ENCODE data around the gene PUS7L.
"Not testable (repeated sequence)": the region's sequence is repeated elsewhere in the genome, so short reads cannot be mapped to it uniquely, and the experiment has no call there.

PUS7L gene

GRCh38 chr12:43701194-43701593 is 57.4 kb downstream of the PUS7L start:
- H3K4me3 ChIP-seq (ENCODE audit: low read length in 2 of 2); H4K8ac ChIP-seq (ENCODE audit: low read depth, low read length); H3K79me1 ChIP-seq (ENCODE audit: low read depth, low read length); H3K4ac ChIP-seq (ENCODE audit: low read length); H3K36me3 ChIP-seq (replicated peaks in 1 of 2; ENCODE audit: control insufficient read depth in 2 of 2, insufficient read depth in 2 of 2, low read length in 2 of 2); DNase-seq (ENCODE audit: low spot score); H3K27me3 ChIP-seq (ENCODE audit: control insufficient read depth in 3 of 3, insufficient read depth in 3 of 3, low read depth in 1 of 3, low read length in 3 of 3); H2AFZ ChIP-seq (ENCODE audit: low read length); H2BK120ac ChIP-seq (ENCODE audit: low read depth, low read length); H3K4me2 ChIP-seq (ENCODE audit: insufficient read depth, low read length, poor library complexity, severe bottlenecking); H2BK5ac ChIP-seq (ENCODE audit: low read length); H3K9ac ChIP-seq (ENCODE audit: low read depth, low read length, poor library complexity); H3K14ac ChIP-seq (ENCODE audit: low read length); H3K27ac ChIP-seq (replicated peaks; ENCODE audit: low read length); H3K23ac ChIP-seq (ENCODE audit: low read depth, low read length, poor library complexity); H2BK12ac ChIP-seq (ENCODE audit: low read length); H4K91ac ChIP-seq (ENCODE audit: low read depth, low read length, poor library complexity); H3K9me3 ChIP-seq (replicated peaks in 1 of 2; ENCODE audit: control insufficient read depth in 2 of 2, insufficient read depth in 1 of 2, low read depth in 1 of 2, low read length in 2 of 2); H3K18ac ChIP-seq (ENCODE audit: low read length); H2BK15ac ChIP-seq (ENCODE audit: low read length); H3K4me1 ChIP-seq (ENCODE audit: control insufficient read depth in 2 of 2, insufficient read depth in 1 of 2, low read depth in 1 of 2, low read length in 2 of 2); H2AK5ac ChIP-seq (ENCODE audit: low read depth, low read length): not testable (repeated sequence)
- no CpG with 5 or more reads among the region's 1 CpG for WGBS, 2 donors (ENCODE audit: extremely low coverage in 2 of 2, insufficient read length in 2 of 2, insufficient replicate concordance in 1 of 2)

GRCh38 chr12:43696154-43696553 is 62.4 kb downstream of the PUS7L start:
- no peaks in the 10 kb centered on the region for H3K36me3 ChIP-seq (replicated peaks in 1 of 2; ENCODE audit: control insufficient read depth in 2 of 2, insufficient read depth in 2 of 2, low read length in 2 of 2)
- H3K14ac ChIP-seq (ENCODE audit: low read length): no peak overlapping the region
- no peak overlapping the region for H2BK12ac ChIP-seq (ENCODE audit: low read length)
- peaks cover 0 to 2% (median 0%) of the 10 kb centered on the region in 3 experiments for H3K27me3 ChIP-seq (ENCODE audit: control insufficient read depth in 3 of 3, insufficient read depth in 3 of 3, low read depth in 1 of 3, low read length in 3 of 3)
- WGBS, 2 donors (ENCODE audit: extremely low coverage in 2 of 2, insufficient read length in 2 of 2, insufficient replicate concordance in 1 of 2): no CpG with 5 or more reads among the region's 3 CpGs
- H3K79me1 ChIP-seq (ENCODE audit: low read depth, low read length): no peaks in the 10 kb centered on the region
- H3K4me3 ChIP-seq (ENCODE audit: low read length in 2 of 2): no peak overlapping the region
- H2BK15ac ChIP-seq (ENCODE audit: low read length): no peak overlapping the region
- no peak overlapping the region for H2BK120ac ChIP-seq (ENCODE audit: low read depth, low read length)
- no peak overlapping the region for H2AK5ac ChIP-seq (ENCODE audit: low read depth, low read length)
- H3K27ac ChIP-seq (replicated peaks; ENCODE audit: low read length): no peak overlapping the region
- H2BK5ac ChIP-seq (ENCODE audit: low read length): no peak overlapping the region
- H3K9me3 ChIP-seq (replicated peaks in 1 of 2; ENCODE audit: control insufficient read depth in 2 of 2, insufficient read depth in 1 of 2, low read depth in 1 of 2, low read length in 2 of 2): no peaks in the 10 kb centered on the region
- DNase-seq (ENCODE audit: low spot score): no peak
- no peak overlapping the region for H3K18ac ChIP-seq (ENCODE audit: low read length)
- H3K4ac ChIP-seq (ENCODE audit: low read length): no peak overlapping the region
- H3K9ac ChIP-seq (ENCODE audit: low read depth, low read length, poor library complexity): no peak overlapping the region
- H4K8ac ChIP-seq (ENCODE audit: low read depth, low read length): no peak overlapping the region
- H3K4me2 ChIP-seq (ENCODE audit: insufficient read depth, low read length, poor library complexity, severe bottlenecking): no peak overlapping the region
- no peaks in the 10 kb centered on the region for H3K4me1 ChIP-seq (ENCODE audit: control insufficient read depth in 2 of 2, insufficient read depth in 1 of 2, low read depth in 1 of 2, low read length in 2 of 2)
- H3K23ac ChIP-seq (ENCODE audit: low read depth, low read length, poor library complexity): no peak overlapping the region
- no peak overlapping the region for H4K91ac ChIP-seq (ENCODE audit: low read depth, low read length, poor library complexity)
- H2AFZ ChIP-seq (ENCODE audit: low read length): no peak overlapping the region

GRCh38 chr12:43694879-43695278 is 63.7 kb downstream of the PUS7L start:
- Histone ChIP-seq H3K27ac (replicated peaks; ENCODE audit: low read length) (no peak overlapping the region), H2AFZ (ENCODE audit: low read length) (no peak overlapping the region), H3K27me3 (ENCODE audit: control insufficient read depth in 3 of 3, insufficient read depth in 3 of 3, low read depth in 1 of 3, low read length in 3 of 3) (peaks cover 0 to 2% (median 0%) of the 10 kb centered on the region in 3 experiments), H3K4me2 (ENCODE audit: insufficient read depth, low read length, poor library complexity, severe bottlenecking) (no peak overlapping the region), H4K91ac (ENCODE audit: low read depth, low read length, poor library complexity) (no peak overlapping the region), H2BK5ac (ENCODE audit: low read length) (no peak overlapping the region), H3K9me3 (replicated peaks in 1 of 2; ENCODE audit: control insufficient read depth in 2 of 2, insufficient read depth in 1 of 2, low read depth in 1 of 2, low read length in 2 of 2) (no peaks in the 10 kb centered on the region), H2AK5ac (ENCODE audit: low read depth, low read length) (no peak overlapping the region), H2BK15ac (ENCODE audit: low read length) (no peak overlapping the region), H3K79me1 (ENCODE audit: low read depth, low read length) (no peaks in the 10 kb centered on the region), H3K36me3 (replicated peaks in 1 of 2; ENCODE audit: control insufficient read depth in 2 of 2, insufficient read depth in 2 of 2, low read length in 2 of 2) (no peaks in the 10 kb centered on the region), H3K4me3 (ENCODE audit: low read length in 2 of 2) (no peak overlapping the region), H3K9ac (ENCODE audit: low read depth, low read length, poor library complexity) (no peak overlapping the region), H3K23ac (ENCODE audit: low read depth, low read length, poor library complexity) (no peak overlapping the region), H3K14ac (ENCODE audit: low read length) (no peak overlapping the region), H4K8ac (ENCODE audit: low read depth, low read length) (no peak overlapping the region), H2BK12ac (ENCODE audit: low read length) (no peak overlapping the region), H3K18ac (ENCODE audit: low read length) (no peak overlapping the region), H3K4me1 (ENCODE audit: control insufficient read depth in 2 of 2, insufficient read depth in 1 of 2, low read depth in 1 of 2, low read length in 2 of 2) (no peaks in the 10 kb centered on the region), H2BK120ac (ENCODE audit: low read depth, low read length) (no peak overlapping the region), H3K4ac (ENCODE audit: low read length) (no peak overlapping the region)
- no peak for DNase-seq (ENCODE audit: low spot score)
- no CpG with 5 or more reads among the region's 1 CpG for WGBS, 2 donors (ENCODE audit: extremely low coverage in 2 of 2, insufficient read length in 2 of 2, insufficient replicate concordance in 1 of 2)

- H3K27ac ChIP-seq (replicated peaks; ENCODE audit: low read length): no peak overlapping the region
- no peaks in the 10 kb centered on the region for H3K4me1 ChIP-seq (ENCODE audit: control insufficient read depth in 2 of 2, insufficient read depth in 1 of 2, low read depth in 1 of 2, low read length in 2 of 2)
- H4K91ac ChIP-seq (ENCODE audit: low read depth, low read length, poor library complexity): no peak overlapping the region
- no peak overlapping the region for H4K8ac ChIP-seq (ENCODE audit: low read depth, low read length)
- no peaks in the 10 kb centered on the region for H3K79me1 ChIP-seq (ENCODE audit: low read depth, low read length)
- DNase-seq (ENCODE audit: low spot score): no peak
- H3K4me2 ChIP-seq (ENCODE audit: insufficient read depth, low read length, poor library complexity, severe bottlenecking): no peak overlapping the region
- no peak overlapping the region for H2BK5ac ChIP-seq (ENCODE audit: low read length)
- no CpG with 5 or more reads among the region's 1 CpG for WGBS, 2 donors (ENCODE audit: extremely low coverage in 2 of 2, insufficient read length in 2 of 2, insufficient replicate concordance in 1 of 2)
- H3K18ac ChIP-seq (ENCODE audit: low read length): no peak overlapping the region
- no peak overlapping the region for H3K14ac ChIP-seq (ENCODE audit: low read length)
- no peaks in the 10 kb centered on the region for H3K9me3 ChIP-seq (replicated peaks in 1 of 2; ENCODE audit: control insufficient read depth in 2 of 2, insufficient read depth in 1 of 2, low read depth in 1 of 2, low read length in 2 of 2)
- no peak overlapping the region for H3K23ac ChIP-seq (ENCODE audit: low read depth, low read length, poor library complexity)
- H2AFZ ChIP-seq (ENCODE audit: low read length): no peak overlapping the region
- H3K4ac ChIP-seq (ENCODE audit: low read length): no peak overlapping the region
- H3K9ac ChIP-seq (ENCODE audit: low read depth, low read length, poor library complexity): no peak overlapping the region
- no peak overlapping the region for H2AK5ac ChIP-seq (ENCODE audit: low read depth, low read length)
- H2BK12ac ChIP-seq (ENCODE audit: low read length): no peak overlapping the region
- H3K4me3 ChIP-seq (ENCODE audit: low read length in 2 of 2): no peak overlapping the region
- H3K36me3 ChIP-seq (replicated peaks in 1 of 2; ENCODE audit: control insufficient read depth in 2 of 2, insufficient read depth in 2 of 2, low read length in 2 of 2): no peaks in the 10 kb centered on the region
- H2BK120ac ChIP-seq (ENCODE audit: low read depth, low read length): no peak overlapping the region
- H2BK15ac ChIP-seq (ENCODE audit: low read length): no peak overlapping the region
- H3K27me3 ChIP-seq (ENCODE audit: control insufficient read depth in 3 of 3, insufficient read depth in 3 of 3, low read depth in 1 of 3, low read length in 3 of 3): peaks cover 0 to 2% (median 0%) of the 10 kb centered on the region in 3 experiments
These were observed 66.5 kb downstream of the PUS7L start for GRCh38 chr12:43692064-43692463.
